ENCODE measurements around the gene TEX264. TPM values are rescaled to one million over a fixed set of nuclear protein-coding genes. Genes with fewer than 3 reads are reported as not detected.

The TEX264 gene
- total RNA-seq, 2 experiments from 2014 or later, result 24.9 to 25.9 TPM

GRCh38 chr3:51686056-51686455 is 15.0 kb downstream of the TEX264 start:
- intact Hi-C loops (cut with DNase I, micrococcal nuclease), result loop anchor here (1.0 to 5.0 kb wide), 3 partner anchors 15 to 1064 kb away; partner anchors contain the start of genes MANF (in 1 of the 2) and TEX264 (in 1 of the 2)
- H3K4me3 Mint-ChIP-seq, result peak overlapping the region; percentile 78
- ATAC-seq (ENCODE audit: poor library complexity) (no peak), DNase-seq (no peak)
- Histone ChIP-seq H3K27ac (ENCODE audit: low read depth in 1 of 2, low read length in 2 of 2) (peak overlapping the region; percentile 72 to 89), H3K36me3 (ENCODE audit: insufficient read depth, low read length) (peaks cover 68% of the 10 kb centered on the region), H3K4me1 (ENCODE audit: insufficient read depth, low read length) (peaks cover 97% of the 10 kb centered on the region), H3K27me3 (ENCODE audit: control insufficient read depth in 1 of 2, insufficient read depth in 2 of 2, low read length in 2 of 2) (no peaks in the 10 kb centered on the region), H3K9me3 (ENCODE audit: control insufficient read depth in 1 of 2, insufficient read depth in 1 of 2, low read length in 2 of 2) (no peaks in the 10 kb centered on the region), H3K4me3 (ENCODE audit: low read length) (peak overlapping the region; percentile 28)
- H3K9me3 Mint-ChIP-seq, result no peaks in the 10 kb centered on the region
- TF ChIP-seq CTCF (IDR thresholded peaks at IDR 0.05), result no peak
- POLR2A ChIA-PET, result interaction anchor here (1.1 to 3.0 kb wide), 7 partner anchors 12 to 301 kb away, joined by 3 to 31 read pairs (median 8); partner anchors contain the start of genes DCAF1, GRM2 and MANF
- no peaks in the 10 kb centered on the region for H3K27me3 Mint-ChIP-seq
- peak overlapping the region; percentile 83 for H3K27ac Mint-ChIP-seq
- H3K4me1 Mint-ChIP-seq (ENCODE audit: low read depth), result peaks cover 80% of the 10 kb centered on the region
- H3K36me3 Mint-ChIP-seq (ENCODE audit: low read depth), result peaks cover 68% of the 10 kb centered on the region
- CTCF ChIA-PET, result interaction anchor here (1.8 to 2.1 kb wide), 2 partner anchors 14 to 185 kb away, joined by 9 to 10 read pairs; no protein-coding TSS in a partner anchor

- no peaks in the 10 kb centered on the region for H3K27me3 ChIP-seq (ENCODE audit: control insufficient read depth in 1 of 2, insufficient read depth in 2 of 2, low read length in 2 of 2)
- POLR2A ChIA-PET, result interaction anchor here (1.1 to 3.0 kb wide), 7 partner anchors 13 to 301 kb away, joined by 3 to 31 read pairs (median 8); partner anchors contain the start of genes DCAF1, GRM2 and MANF
- Mint-ChIP-seq H3K36me3 (ENCODE audit: low read depth) (peaks cover 68% of the 10 kb centered on the region), H3K9me3 (no peaks in the 10 kb centered on the region), H3K4me1 (ENCODE audit: low read depth) (peaks cover 74% of the 10 kb centered on the region), H3K27ac (peak overlapping the region; percentile 83), H3K4me3 (peak overlapping the region; percentile 78), H3K27me3 (no peaks in the 10 kb centered on the region)
- CTCF ChIA-PET, result interaction anchor here (1.8 to 2.1 kb wide), 2 partner anchors 15 to 185 kb away, joined by 9 to 10 read pairs; no protein-coding TSS in a partner anchor
- DNase-seq (peak; percentile 72 to 95 (median 80)), ATAC-seq (ENCODE audit: poor library complexity) (peak; percentile 88)
- H3K36me3 ChIP-seq (ENCODE audit: insufficient read depth, low read length), result peaks cover 74% of the 10 kb centered on the region
- no peak for TF ChIP-seq CTCF (IDR thresholded peaks at IDR 0.05)
- peak overlapping the region; percentile 28 for H3K4me3 ChIP-seq (ENCODE audit: low read length)
- H3K27ac ChIP-seq (ENCODE audit: low read depth in 1 of 2, low read length in 2 of 2), result peak overlapping the region; percentile 72 to 89
- H3K4me1 ChIP-seq (ENCODE audit: insufficient read depth, low read length), result peaks cover 95% of the 10 kb centered on the region
- H3K9me3 ChIP-seq (ENCODE audit: control insufficient read depth in 1 of 2, insufficient read depth in 1 of 2, low read length in 2 of 2), result no peaks in the 10 kb centered on the region
- intact Hi-C loops (cut with DNase I, micrococcal nuclease), result loop anchor here (1.0 to 5.0 kb wide), 3 partner anchors 15 to 1064 kb away; partner anchors contain the start of genes MANF (in 1 of the 2) and TEX264 (in 1 of the 2)
Measured at GRCh38 chr3:51686512-51687215, 15.6 kb downstream of the TEX264 start.

GRCh38 chr3:51687431-51688205 is 16.6 kb downstream of the TEX264 start:
- H3K27me3 ChIP-seq (ENCODE audit: control insufficient read depth in 1 of 2, insufficient read depth in 2 of 2, low read length in 2 of 2), result no peaks in the 10 kb centered on the region
- ATAC-seq (ENCODE audit: poor library complexity), result no peak
- ChIA-PET CTCF (interaction anchor here (2.1 kb wide), 1 partner anchor 16 kb away, joined by 9 read pairs; no protein-coding TSS in a partner anchor), POLR2A (interaction anchor here (1.5 to 3.0 kb wide), 2 partner anchors 18 to 188 kb away, joined by 9 to 31 read pairs; partner anchors contain the start of gene DCAF1)
- peak overlapping the region; percentile 9 for H3K4me3 Mint-ChIP-seq
- peaks cover 63% of the 10 kb centered on the region for H3K36me3 Mint-ChIP-seq (ENCODE audit: low read depth)
- H3K36me3 ChIP-seq (ENCODE audit: insufficient read depth, low read length), result peaks cover 83% of the 10 kb centered on the region
- no peaks in the 10 kb centered on the region for H3K9me3 ChIP-seq (ENCODE audit: control insufficient read depth in 1 of 2, insufficient read depth in 1 of 2, low read length in 2 of 2)
- intact Hi-C loops (cut with DNase I, micrococcal nuclease), result loop anchor here in 1 of 2 experiments (5.0 kb wide), 1 partner anchor 1065 kb away; no protein-coding TSS in a partner anchor
- H3K27ac Mint-ChIP-seq, result peak overlapping the region; percentile 83
- H3K4me3 ChIP-seq (ENCODE audit: low read length), result no peak overlapping the region
- H3K27ac ChIP-seq (ENCODE audit: low read depth in 1 of 2, low read length in 2 of 2), result peak overlapping the region in 1 of 2 donors; percentile 89
- no peaks in the 10 kb centered on the region for H3K9me3 Mint-ChIP-seq
- no peak for DNase-seq
- TF ChIP-seq CTCF (IDR thresholded peaks at IDR 0.05), result no peak
- H3K4me1 ChIP-seq (ENCODE audit: insufficient read depth, low read length), result peaks cover 89% of the 10 kb centered on the region
- peaks cover 66% of the 10 kb centered on the region for H3K4me1 Mint-ChIP-seq (ENCODE audit: low read depth)
- no peaks in the 10 kb centered on the region for H3K27me3 Mint-ChIP-seq
